Stimulated activated CD4-positive, alpha-beta T cell treated with anti-CD3 and anti-CD28 coated beads, Interleukin-4, amount 100 ng/mL, for 1 hour (primary cell): ENCODE data around the gene RBM20.

ENCODE experiments used
- DNase-seq: peaks from one replicate; pipeline ENCODE4 v3.0.0-alpha.2; 2020

Gene RBM20

GRCh38 chr10:110770243-110770642, 126.1 kb downstream of the RBM20 start:
- DNase-seq: no peak

DNA sequence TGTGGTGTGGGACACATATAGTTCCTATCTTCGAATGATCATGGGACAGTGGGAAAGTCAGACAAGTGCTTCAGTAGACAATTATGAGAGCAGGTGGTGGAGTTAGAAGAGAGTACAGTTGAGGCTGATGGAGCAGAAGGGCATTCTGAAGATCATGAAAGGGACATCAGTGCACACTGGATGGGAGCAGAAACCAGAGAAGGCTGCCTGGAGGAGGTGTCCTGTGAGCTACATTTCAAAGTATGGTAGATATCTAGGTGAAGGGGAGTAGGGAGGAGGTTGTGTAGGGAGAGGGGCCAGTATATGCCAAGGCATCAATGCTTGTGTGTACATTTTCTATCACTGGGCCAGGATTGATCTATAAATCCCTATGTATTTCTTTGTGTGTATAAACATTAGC, 127.3 kb downstream of the RBM20 start:
- DNase-seq: no peak

- no peak for DNase-seq
Measured at GRCh38 chr10:110771991-110772390, 127.9 kb downstream of the RBM20 start.

- no peak for DNase-seq
Measured at GRCh38 chr10:110772454-110773025, 128.4 kb downstream of the RBM20 start.

DNA sequence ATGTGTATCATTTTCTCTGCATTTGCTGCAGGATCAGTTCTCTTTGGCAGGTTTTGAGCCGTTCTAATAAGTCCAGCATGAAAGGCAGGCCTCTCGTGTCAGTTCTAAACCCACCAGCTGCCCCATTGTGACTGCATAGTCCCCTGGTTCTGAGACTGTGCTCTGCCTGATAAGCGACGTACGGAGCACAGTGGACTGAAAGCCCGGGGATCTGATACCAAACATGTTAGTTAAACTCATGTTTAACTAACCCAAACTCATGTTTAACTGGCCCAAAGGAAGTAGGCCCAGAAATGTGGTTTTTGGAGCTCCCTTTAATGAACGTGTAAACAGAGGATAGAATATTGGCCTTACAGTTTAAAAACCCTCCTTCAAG, 129.5 kb downstream of the RBM20 start:
- DNase-seq: no peak

GRCh38 chr10:110774069-110775019, 130.2 kb downstream of the RBM20 start:
- peak; percentile 5 for DNase-seq

DNA sequence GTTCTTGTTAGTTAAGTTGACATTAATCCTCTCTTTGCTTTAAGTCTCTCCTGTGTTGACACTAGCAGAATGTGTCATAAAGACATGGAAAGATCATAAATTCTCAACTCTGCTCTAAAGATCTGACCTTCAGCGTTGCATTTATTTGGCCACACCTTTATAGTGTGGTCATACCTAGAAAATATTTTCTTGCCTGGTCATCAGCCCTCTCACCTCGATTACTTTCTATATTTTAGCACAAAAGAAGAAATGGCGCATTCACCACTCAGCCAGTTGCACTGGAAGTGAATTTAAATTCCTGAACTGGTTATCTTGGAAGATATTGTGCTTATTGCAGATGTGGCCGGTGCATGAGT, 130.9 kb downstream of the RBM20 start:
- DNase-seq: no peak

DNA sequence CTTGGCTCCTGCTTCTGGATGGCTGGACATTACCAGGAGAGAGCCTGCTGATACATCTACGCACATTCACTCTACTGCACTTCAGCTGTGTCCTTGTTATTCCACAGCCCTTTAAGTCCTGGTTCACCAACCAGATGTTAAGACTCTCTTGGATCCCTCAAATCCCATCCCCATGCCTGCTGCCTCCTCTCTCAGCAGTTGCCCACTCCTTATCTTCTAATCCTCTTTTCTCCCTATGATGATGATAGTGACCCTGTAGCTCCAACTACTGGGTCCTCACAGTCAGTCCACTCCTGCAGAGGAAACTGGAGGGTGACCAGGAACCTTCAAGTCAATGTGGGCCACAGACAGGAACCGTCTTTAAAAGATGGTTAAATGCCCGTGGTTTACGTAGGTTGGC, 131.3 kb downstream of the RBM20 start:
- DNase-seq: no peak

DNA sequence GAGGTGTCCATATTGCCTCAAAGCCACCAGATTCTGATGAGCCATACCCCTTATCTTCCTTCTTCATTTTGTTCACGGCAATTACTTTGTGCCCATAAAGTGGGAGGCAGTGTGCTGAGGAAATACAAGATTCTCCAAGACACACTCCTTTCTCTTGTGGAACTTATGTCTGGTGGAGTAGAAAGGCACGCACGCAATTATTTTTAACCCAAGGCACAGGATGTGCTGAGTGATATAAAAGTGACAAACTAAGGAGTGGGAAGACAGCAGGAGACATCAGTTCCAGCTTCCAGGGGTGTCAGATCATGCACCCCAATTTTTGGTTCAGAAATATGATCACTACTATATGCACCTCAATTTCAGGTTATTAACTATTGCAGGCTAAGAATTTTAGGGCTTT, 132.9 kb downstream of the RBM20 start:
- no peak for DNase-seq

DNA sequence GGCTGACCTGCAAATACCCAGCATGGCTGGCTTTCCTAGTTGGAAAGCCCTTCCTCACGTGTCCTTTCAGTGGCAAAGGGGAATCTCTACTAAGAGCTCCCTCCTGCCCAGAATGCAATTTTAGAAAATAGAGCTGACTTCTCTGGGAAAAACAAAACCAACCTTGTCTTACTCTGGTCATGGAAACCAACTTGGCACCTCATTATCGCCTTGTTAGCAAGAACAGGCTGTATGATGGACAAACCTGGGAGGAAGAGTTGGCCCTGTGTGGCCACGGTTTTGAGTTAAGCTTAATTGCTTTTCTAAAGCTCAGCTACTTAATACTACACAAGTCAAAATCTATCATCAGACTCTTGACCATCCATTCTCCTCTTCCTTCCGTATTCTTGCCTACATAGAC, 133.5 kb downstream of the RBM20 start:
- DNase-seq: no peak

GRCh38 chr10:110778211-110778610, 134.1 kb downstream of the RBM20 start:
- no peak for DNase-seq

GRCh38 chr10:110779489-110779888, 135.4 kb downstream of the RBM20 start:
- DNase-seq: no peak

GRCh38 chr10:110780704-110781103, 136.6 kb downstream of the RBM20 start:
- no peak for DNase-seq

DNA sequence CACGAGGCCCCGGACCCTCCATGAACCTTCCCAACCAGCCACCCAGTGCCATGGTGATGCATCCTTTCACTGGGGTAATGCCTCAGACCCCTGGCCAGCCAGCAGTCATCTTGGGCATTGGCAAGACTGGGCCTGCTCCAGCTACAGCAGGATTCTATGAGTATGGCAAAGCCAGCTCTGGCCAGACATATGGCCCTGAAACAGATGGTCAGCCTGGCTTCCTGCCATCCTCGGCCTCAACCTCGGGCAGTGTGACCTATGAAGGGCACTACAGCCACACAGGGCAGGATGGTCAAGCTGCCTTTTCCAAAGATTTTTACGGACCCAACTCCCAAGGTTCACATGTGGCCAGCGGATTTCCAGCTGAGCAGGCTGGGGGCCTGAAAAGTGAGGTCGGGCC, 137.0 kb downstream of the RBM20 start:
- DNase-seq: no peak

GRCh38 chr10:110782616-110783015, 138.5 kb downstream of the RBM20 start:
- DNase-seq: no peak

- DNase-seq: peak; percentile 77
Measured at GRCh38 chr10:110783509-110784107, 139.5 kb downstream of the RBM20 start.

DNA sequence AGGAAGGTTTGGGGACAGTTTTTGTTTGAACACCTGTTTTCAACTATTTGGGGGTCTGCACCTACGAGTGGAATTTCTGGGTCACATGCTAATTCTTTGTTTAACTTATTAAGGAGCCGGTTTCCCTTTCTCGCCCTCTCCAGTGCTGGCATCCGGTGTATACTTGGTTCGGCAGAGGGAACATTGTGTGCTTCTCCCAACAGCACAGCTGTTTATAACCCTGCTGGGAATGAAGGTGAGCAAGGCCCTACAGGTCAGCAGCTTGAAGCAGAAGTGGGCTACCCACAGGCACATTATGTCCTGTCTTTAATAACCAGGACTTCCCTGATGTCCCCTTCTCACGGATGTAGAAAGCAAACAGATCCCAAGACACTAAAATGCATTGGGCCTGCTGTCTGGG, 140.1 kb downstream of the RBM20 start:
- DNase-seq: no peak

DNA sequence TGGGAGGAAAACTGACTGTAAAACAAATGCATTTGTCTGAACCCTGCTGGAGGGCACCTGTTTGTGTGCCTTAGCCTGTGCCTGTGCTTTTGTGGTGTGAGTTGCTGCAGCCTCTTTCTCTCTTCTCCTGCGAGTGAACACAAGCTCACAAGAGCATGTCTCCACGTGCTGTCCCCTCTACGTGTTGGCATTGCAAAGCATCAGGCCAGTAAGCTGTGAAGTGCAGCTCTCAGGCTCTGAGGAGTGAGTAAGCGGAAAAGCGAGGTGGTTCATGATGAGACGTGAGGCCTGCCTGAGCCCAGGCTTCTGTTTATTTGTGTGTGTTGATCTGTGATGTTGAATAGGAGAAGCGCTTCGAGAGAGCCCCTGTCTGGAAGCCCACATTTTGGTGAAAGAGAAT, 142.0 kb downstream of the RBM20 start:
- DNase-seq: no peak

DNA sequence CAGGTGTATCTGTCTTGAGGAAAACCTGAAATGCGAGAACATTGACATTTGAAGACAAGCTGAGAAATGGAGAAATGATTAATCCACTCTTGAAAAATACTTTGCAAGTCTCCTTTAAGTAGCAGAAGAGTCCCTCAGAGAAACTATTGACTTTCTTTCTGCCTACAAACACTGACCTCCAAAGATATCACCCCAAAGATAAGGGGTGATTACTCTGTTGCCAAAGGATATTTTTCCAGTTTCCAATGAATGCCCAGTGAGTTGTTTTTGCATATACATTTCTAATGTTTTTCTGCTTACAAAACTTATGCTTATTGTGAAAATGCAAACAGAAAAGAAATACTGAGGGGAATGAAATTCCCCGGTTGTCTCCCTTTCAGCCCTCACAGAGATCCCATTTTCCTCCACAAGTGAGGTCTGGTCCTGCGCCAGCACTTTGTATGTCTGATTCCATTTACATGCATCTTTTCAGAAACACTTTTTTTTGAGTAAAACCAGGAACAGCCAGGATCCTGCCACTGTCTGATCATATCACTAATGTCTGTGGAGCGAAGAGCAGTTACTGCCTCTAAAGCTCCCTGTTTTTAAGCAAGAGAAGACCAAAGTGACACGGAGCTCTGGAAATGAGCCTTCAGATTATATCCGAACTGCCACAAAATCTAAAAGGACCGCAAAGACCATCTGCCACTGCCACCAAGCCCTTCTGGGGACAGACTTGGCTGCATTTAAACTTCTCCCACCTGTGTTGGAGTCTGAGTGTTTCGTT, 144.7 kb downstream of the RBM20 start:
- no peak for DNase-seq

GRCh38 chr10:110789604-110790433, 145.7 kb downstream of the RBM20 start:
- no peak for DNase-seq

GRCh38 chr10:110790913-110791506, 146.9 kb downstream of the RBM20 start:
- no peak for DNase-seq

GRCh38 chr10:110791541-110792073, 147.5 kb downstream of the RBM20 start:
- no peak for DNase-seq
